GM18951 (cell line): ENCODE data around the gene FBLN7.
"Not testable (repeated sequence)": the region's sequence is repeated elsewhere in the genome, so short reads cannot be mapped to it uniquely, and the experiment has no call there.

Source experiments
- POLR2A ChIP-seq: IDR thresholded peaks from 4 replicates; pipeline ENCODE4 v1.6.1; 2011; ENCODE audit warnings: mild to moderate bottlenecking; ENCODE audit not compliant: insufficient read length, insufficient read depth; ENCODE audit errors: extremely low read depth
- in situ Hi-C: fragments of 300-500 bp; cut with MboI; formaldehyde crosslinking; loops from one replicate; pipeline ENCODE4 v1.12.0; 2022; ENCODE audit warnings: low sequenced_read_pairs, mixed read lengths, inconsistent platforms; ENCODE audit not compliant: unreplicated experiment

FBLN7 gene, protein sequence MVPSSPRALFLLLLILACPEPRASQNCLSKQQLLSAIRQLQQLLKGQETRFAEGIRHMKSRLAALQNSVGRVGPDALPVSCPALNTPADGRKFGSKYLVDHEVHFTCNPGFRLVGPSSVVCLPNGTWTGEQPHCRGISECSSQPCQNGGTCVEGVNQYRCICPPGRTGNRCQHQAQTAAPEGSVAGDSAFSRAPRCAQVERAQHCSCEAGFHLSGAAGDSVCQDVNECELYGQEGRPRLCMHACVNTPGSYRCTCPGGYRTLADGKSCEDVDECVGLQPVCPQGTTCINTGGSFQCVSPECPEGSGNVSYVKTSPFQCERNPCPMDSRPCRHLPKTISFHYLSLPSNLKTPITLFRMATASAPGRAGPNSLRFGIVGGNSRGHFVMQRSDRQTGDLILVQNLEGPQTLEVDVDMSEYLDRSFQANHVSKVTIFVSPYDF

GRCh38 chr2:112138159-112139032, at the start of gene FBLN7:
TSS of gene FBLN7 (plus strand) at chr2:112138385. CDS start at chr2:112138656, 271 bp downstream.
- in situ Hi-C loops: no loop called here

GRCh38 chr2:112089375-112089774, 48.8 kb upstream of the FBLN7 start:
- no peak for TF ChIP-seq POLR2A
- in situ Hi-C loops: no loop called here

More at GRCh38 chr2:112138159-112139032, at the start of gene FBLN7:
- no peak for TF ChIP-seq POLR2A

DNA sequence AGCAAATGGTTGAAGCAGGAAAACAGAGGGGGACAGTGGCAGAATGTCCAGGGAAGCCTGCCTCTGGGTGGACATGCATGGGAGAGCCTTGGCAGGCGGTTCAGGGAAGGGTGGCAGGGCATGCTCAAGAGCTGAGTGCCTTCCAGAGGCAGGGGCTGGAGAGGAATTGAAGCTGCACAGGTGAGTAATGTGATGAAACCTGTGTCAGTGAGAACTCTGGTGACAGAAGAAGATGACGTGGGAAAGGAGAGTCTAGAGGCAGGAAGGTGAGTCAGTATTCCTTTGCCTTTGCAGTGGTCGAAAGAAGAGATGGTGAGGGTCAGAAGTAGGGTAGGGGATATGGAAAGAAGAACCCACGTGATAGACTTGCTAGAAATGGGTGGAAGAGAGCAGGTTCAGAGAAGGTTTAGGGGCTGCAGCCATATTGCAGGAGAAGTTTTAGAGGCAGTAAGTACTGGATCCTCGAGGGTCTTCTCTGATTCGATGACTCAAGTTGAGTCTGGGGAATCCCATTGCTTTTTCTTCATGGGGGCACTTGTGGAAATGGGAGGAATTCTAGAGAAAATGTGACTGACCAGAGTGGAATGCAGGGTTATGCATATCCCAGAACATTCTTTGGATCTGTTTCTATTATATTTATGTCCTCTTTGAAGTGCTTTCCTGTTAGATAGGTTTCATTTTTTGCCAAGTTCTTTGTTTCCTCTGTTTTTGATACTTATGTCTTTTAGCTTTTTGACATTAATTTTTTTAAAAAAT, 45.7 kb upstream of the FBLN7 start:
- in situ Hi-C loops: no loop called here
- no peak for TF ChIP-seq POLR2A

- in situ Hi-C loops: no loop called here
- TF ChIP-seq POLR2A: no peak
These were observed 45.0 kb upstream of the FBLN7 start for GRCh38 chr2:112093216-112093615.

GRCh38 chr2:112095681-112096080, 42.5 kb upstream of the FBLN7 start:
- in situ Hi-C loops: no loop called here
- no peak for TF ChIP-seq POLR2A

DNA sequence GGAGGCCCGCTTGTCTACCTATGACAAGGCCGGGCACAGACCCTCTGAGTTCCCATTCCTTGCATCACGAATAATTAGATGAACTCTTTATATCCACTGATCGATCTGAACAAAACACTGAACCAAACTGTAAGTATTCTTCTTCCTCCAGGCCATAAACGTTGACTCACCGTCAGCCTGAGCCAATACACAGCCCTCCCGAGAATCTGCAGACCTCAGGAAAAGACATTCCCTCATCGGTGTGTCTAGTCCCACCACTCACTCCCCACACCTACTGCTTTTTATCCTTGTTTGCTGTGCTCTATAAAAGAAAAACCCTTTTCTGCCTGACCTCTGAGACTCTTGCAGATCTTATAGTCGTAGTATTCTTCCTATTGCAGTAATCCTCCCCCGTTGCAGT, 42.1 kb upstream of the FBLN7 start:
- no peak for TF ChIP-seq POLR2A
- in situ Hi-C loops: no loop called here

DNA sequence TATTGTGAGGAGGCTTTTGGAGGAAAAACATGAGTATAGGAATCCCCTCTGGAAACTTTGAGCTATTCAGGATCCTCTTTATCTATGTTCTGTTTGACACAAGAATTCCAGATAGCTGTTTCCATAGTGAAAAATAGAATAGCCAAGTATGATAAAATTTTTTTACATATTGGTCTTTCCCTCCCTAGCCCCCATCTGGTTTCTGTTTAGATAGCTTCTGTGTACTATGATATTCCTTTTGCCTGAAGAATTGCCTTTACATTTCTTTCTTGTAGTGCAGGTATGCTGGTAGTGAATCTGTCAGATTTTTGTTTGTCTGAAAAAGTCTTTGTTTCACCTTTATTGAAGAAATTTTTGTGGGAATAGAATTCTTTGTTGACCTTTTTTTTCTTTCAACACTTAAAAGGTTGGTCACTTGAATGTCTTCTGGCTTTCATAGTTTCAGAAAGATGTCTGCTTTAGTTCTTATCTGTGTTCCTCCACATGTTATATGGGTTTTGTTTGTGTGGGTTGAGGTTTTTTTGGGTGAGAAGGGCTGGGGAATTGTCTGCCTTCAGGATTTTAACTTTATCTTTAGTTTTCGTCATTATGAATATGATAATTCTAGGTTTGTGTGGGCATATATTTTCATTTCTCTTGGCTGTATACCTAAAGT, 29.9 kb upstream of the FBLN7 start:
- in situ Hi-C loops: no loop called here
- TF ChIP-seq POLR2A: no peak

DNA sequence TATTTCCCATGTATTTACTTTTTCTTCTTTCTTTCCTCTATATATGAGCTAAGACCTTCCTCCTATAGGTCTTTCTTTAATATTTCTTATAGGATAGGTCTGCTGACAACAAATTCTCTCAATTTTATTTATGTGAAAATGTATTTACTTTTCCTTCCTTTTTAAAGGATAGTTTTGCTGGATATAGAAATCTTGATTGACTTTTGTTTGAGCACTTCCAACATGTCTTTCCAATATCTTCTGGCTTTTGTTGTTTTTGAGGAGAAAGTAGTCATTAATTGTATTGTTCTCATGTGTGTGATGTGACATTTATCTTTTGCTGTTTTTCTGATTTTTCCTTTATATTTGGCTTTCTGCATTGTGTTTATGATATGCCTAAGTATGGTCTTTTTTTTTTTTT, 28.9 kb upstream of the FBLN7 start:
- in situ Hi-C loops: no loop called here
- no peak for TF ChIP-seq POLR2A

DNA sequence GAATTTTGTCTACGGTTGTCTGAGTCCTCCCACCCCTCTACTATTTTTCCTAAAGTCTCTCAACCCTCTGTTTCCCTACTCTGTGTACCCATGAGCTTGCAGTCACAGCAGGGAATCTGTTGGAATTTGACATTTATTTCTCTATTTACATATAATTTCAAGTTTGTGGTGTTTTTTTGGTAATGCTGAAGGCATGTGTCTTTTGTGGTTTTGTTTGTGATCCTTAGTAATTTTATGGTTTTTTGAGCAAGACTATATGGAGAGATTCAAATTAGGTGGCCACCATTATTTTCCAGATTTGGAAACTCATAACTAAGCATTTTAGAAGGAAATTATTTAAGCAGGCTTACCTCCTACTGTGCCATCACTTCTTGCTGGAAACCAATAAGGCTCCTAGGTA, 27.2 kb upstream of the FBLN7 start:
- no peak for TF ChIP-seq POLR2A
- in situ Hi-C loops: no loop called here

DNA sequence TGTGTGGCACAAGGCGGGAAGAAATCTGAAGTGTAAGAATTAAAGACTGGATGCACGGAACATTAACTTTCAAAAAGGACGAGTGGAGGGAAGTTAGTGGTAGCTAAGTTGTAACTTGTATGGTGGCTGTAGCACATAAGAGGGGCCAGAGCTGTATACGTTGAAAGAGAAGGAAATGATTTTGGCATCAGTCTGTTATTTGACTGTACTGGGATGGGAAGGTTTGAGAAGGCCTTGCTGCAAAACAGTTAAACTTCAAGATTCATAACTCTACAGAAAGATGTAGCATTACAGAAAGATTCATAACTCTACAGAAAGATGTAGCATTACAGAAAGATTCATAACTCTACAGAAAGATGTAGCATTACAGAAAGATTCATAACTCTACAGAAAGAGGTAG, 24.8 kb upstream of the FBLN7 start:
- in situ Hi-C loops: not testable (repeated sequence)

DNA sequence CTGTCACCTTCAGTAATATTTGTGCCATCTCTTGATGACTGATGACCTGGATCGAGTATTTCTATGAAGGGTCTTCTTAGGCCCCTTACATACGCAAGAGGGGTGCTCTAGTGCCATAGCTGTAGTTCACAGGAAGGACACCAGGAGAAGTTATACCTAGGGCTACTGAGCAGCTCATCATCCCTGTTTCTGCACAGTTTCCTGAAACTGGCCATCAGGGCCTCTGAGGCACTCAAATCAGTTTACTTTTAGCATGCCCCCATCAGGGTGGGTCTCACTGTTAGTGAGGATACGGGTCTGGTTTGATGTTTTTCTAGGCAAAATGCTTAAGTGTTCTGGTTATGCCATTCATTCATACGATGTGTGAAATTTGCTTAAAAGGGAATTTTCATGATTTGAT, 20.0 kb upstream of the FBLN7 start:
- TF ChIP-seq POLR2A: no peak
- in situ Hi-C loops: no loop called here

- in situ Hi-C loops: no loop called here
- TF ChIP-seq POLR2A: no peak
These were observed 16.4 kb upstream of the FBLN7 start for GRCh38 chr2:112121682-112122254.
